Loucy (cell line): Measurements from ENCODE around the gene PDGFA.

Experiments
- H2AFZ ChIP-seq: fragments of 200-600 bp; sonication (generic); 2 replicates; pipeline ENCODE4 v1.6.0; 2016; ENCODE audit warnings: antibody characterized with exemption, mild to moderate bottlenecking, low read length, moderate library complexity
- H3F3A ChIP-seq: fragments of 200-600 bp; 2 replicates; pipeline ENCODE4 v1.6.0; 2016; ENCODE audit warnings: antibody characterized with exemption, low read depth, mild to moderate bottlenecking
- H3K27me3 ChIP-seq: fragments of 200-600 bp; sonication (generic); 2 replicates; pipeline ENCODE4 v1.6.1; 2014; ENCODE audit warnings: low read length, mild to moderate bottlenecking; ENCODE audit not compliant: insufficient read depth, poor library complexity, severe bottlenecking
- H3K36me3 ChIP-seq: fragments of 200-600 bp; sonication (generic); 2 replicates; pipeline ENCODE4 v1.6.1; 2016; ENCODE audit warnings: low read length; ENCODE audit not compliant: insufficient read depth
- H3K4me1 ChIP-seq: fragments of 200-600 bp; sonication (generic); 2 replicates; pipeline ENCODE4 v1.5.1; 2014; ENCODE audit warnings: low read length, mild to moderate bottlenecking; ENCODE audit not compliant: insufficient read depth, poor library complexity, severe bottlenecking
- H3K4me2 ChIP-seq: fragments of 200-600 bp; sonication (generic); 2 replicates; pipeline ENCODE4 v1.6.0; 2014; ENCODE audit warnings: antibody characterized with exemption, low read length, low read depth, mild to moderate bottlenecking; ENCODE audit not compliant: poor library complexity, severe bottlenecking
- H3K4me3 ChIP-seq: fragments of 200-600 bp; sonication (generic); 2 replicates; pipeline ENCODE4 v1.5.1; 2014; ENCODE audit warnings: low read length, mild to moderate bottlenecking, mixed read lengths; ENCODE audit not compliant: poor library complexity, severe bottlenecking
- H3K79me2 ChIP-seq: fragments of 200-600 bp; sonication (generic); 2 replicates; pipeline ENCODE4 v1.6.1; 2014; ENCODE audit warnings: low read length; ENCODE audit not compliant: insufficient read depth
- H3K9ac ChIP-seq: fragments of 200-600 bp; sonication (generic); 2 replicates; pipeline ENCODE4 v1.6.0; 2014; ENCODE audit warnings: mild to moderate bottlenecking, low read depth, low read length, moderate library complexity; ENCODE audit not compliant: poor library complexity, severe bottlenecking
- H3K9me2 ChIP-seq: fragments of 200-600 bp; sonication (generic); replicated peaks from 2 replicates; pipeline ENCODE4 v1.6.1; 2016; ENCODE audit warnings: low read depth, low read length, mixed read lengths
- H3K9me3 ChIP-seq: fragments of 200-600 bp; sonication (generic); 2 replicates; pipeline ENCODE4 v1.6.1; 2014; ENCODE audit warnings: mild to moderate bottlenecking, antibody characterized with exemption, low read length, low read depth; ENCODE audit not compliant: insufficient read depth
- H4K20me1 ChIP-seq: fragments of 200-600 bp; sonication (generic); 2 replicates; pipeline ENCODE4 v1.6.0; 2014; ENCODE audit warnings: antibody characterized with exemption, low read length, mild to moderate bottlenecking; ENCODE audit not compliant: insufficient read depth, poor library complexity, severe bottlenecking
- CTCF ChIP-seq: fragments of 200-600 bp; sonication (generic); conservative IDR thresholded peaks from 2 replicates; pipeline ENCODE4 v1.5.1; 2014; ENCODE audit warnings: mild to moderate bottlenecking, antibody characterized with exemption, low read length
- EZH2phosphoT487 ChIP-seq: fragments of 200-600 bp; IDR thresholded peaks from 2 replicates; pipeline ENCODE4 v1.6.1; 2018; ENCODE audit warnings: antibody characterized with exemption, mild to moderate bottlenecking, moderate library complexity, borderline replicate concordance

The PDGFA gene

GRCh38 chr7:462173-463103 is 57.2 kb downstream of the PDGFA start:
- Histone ChIP-seq H3K4me1 (no peaks in the 10 kb centered on the region), H3K9ac (no peak overlapping the region), H3K4me2 (no peak overlapping the region), H3K79me2 (no peaks in the 10 kb centered on the region), H3K27me3 (no peaks in the 10 kb centered on the region), H3F3A (no peaks in the 10 kb centered on the region), H3K36me3 (no peaks in the 10 kb centered on the region), H4K20me1 (no peaks in the 10 kb centered on the region), H3K4me3 (no peak overlapping the region), H3K9me3 (peaks cover 9% of the 10 kb centered on the region; the same call in 1 of the 2 replicates), H2AFZ (no peak overlapping the region), H3K9me2 (no peaks in the 10 kb centered on the region)
- TF ChIP-seq CTCF (no peak), EZH2phosphoT487 (no peak)

- H3K79me2 ChIP-seq: no peaks in the 10 kb centered on the region
- H3K27me3 ChIP-seq: no peaks in the 10 kb centered on the region
- H3K4me1 ChIP-seq: no peaks in the 10 kb centered on the region
- H3K4me3 ChIP-seq: no peak overlapping the region
- H3K9ac ChIP-seq: no peak overlapping the region
- no peak overlapping the region for H2AFZ ChIP-seq
- TF ChIP-seq CTCF: no peak
- no peaks in the 10 kb centered on the region for H3F3A ChIP-seq
- peaks cover 7% of the 10 kb centered on the region; the same call in 1 of the 2 replicates for H3K9me3 ChIP-seq
- H4K20me1 ChIP-seq: no peaks in the 10 kb centered on the region
- no peak overlapping the region for H3K4me2 ChIP-seq
- H3K9me2 ChIP-seq: no peaks in the 10 kb centered on the region
- H3K36me3 ChIP-seq: no peaks in the 10 kb centered on the region
Measured at GRCh38 chr7:461453-462172, 58.0 kb downstream of the PDGFA start.

GRCh38 chr7:461117-461452 is 58.6 kb downstream of the PDGFA start:
- TF ChIP-seq CTCF: no peak
- TF ChIP-seq EZH2phosphoT487: no peak
- H3K9me3 ChIP-seq: peaks cover 7% of the 10 kb centered on the region; the same call in 1 of the 2 replicates
- H3K4me2 ChIP-seq: no peak overlapping the region

More at GRCh38 chr7:461117-461452, 58.6 kb downstream of the PDGFA start:
- no peaks in the 10 kb centered on the region for H4K20me1 ChIP-seq
- H3K27me3 ChIP-seq: no peaks in the 10 kb centered on the region
- H3K9me2 ChIP-seq: no peaks in the 10 kb centered on the region
- H3F3A ChIP-seq: no peaks in the 10 kb centered on the region
- no peak overlapping the region for H2AFZ ChIP-seq
- no peaks in the 10 kb centered on the region for H3K79me2 ChIP-seq
- H3K9ac ChIP-seq: no peak overlapping the region
- no peak overlapping the region for H3K4me3 ChIP-seq
- H3K4me1 ChIP-seq: no peaks in the 10 kb centered on the region
- H3K36me3 ChIP-seq: no peaks in the 10 kb centered on the region
